Measurements from ENCODE around the gene LRRC4B.

LRRC4B gene

DNA sequence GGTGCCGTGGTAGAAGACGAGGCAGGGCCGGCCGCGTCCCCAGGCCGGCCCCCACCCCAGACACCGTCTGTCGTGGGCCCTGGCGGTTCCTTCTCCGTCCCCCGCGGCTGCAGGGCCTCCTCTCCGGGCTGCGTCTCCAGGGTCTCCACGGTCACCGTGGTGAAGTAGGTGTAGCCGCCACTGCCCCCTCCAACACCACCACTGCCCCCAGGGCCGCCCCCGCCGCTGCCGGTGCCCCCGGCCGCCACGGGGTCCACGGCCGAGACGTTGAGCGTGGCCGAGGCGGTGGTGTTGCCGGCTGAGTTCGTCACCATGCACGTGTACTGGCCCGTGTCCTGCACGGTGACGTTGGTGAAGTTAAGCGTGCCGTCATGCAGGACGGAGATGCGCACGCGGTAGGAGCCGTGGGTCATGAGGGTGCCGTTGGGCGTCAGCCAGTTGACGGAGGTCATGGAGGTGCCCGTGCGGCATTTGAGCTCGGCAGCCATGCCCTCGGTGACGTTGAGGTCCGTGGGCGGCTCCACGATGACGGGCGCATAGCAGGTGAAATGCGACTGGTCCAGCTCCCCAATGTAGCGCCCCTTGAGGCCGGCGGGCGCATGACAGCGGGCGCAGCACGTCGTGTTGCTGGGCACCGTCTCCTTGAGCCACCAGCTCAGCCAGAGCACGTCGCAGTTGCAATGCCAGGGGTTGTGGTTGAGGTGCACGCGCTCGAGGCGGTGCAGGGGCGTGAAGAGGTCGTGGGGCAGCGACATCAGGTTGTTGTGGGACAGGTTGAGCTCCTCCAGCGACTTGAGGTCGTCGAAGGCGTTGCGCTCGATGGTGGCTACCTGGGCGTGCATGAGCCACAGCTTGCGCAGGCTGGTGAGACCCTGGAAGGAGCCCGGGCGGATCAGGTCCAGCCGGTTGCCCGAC lies 49.9 kb downstream of the LRRC4B start:
- no peak for DNase-seq

DNA sequence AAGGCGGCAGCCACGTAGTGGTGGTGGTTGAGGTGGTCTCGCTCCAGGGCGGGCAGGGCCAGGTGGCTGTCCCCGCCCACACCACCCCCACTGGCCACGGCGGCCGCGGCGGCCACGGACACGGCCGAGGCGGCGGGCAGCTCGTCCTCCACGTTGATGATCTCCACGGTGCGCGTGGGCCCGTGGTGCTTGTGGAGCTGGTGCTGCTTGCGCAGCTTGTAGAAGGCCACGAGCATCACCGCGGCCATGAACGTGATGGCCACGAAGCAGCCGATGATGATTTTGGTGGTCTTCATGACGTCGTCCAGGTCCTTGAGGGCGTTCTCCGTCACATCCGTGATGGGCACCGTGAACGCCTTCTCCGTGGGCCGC lies 50.5 kb downstream of the LRRC4B start:
- DNase-seq: no peak

DNA sequence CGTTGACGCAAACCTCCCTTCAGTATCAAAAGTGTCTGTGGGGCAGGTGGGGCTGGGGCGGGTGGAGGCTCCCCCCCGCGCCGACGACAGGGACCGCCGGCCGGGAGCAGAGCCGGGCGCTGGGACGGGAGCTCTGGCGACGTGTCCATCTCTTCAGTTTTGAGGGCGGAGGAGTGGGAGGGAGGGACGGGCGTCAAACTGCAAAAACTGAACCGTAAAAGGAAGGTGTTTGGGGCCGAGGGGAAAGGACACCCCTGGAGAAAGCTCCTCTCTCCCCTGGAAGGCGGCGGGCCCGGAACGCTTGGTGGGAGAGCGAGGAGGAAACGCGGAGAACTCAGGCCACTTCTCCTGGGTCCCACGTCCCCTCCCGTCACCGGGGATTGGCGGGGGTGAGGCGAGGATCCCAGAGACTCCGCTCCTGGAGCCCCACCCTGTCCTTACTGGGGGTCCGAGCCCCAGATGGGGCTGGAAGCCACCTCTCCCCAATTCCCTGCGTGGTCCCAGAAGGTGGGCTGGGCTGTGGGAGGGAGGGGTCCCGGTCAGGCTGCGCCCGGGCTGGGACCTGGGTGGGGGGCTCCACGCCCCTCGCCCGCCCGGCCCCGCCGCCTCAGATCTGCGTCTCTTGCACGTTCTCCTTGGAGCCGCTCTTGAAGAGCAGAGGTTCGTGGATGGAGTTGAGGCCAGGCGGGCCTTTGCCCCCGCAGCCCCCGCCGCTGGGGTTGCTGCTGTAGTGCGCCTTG lies 51.1 kb downstream of the LRRC4B start:
- no peak for DNase-seq

DNA sequence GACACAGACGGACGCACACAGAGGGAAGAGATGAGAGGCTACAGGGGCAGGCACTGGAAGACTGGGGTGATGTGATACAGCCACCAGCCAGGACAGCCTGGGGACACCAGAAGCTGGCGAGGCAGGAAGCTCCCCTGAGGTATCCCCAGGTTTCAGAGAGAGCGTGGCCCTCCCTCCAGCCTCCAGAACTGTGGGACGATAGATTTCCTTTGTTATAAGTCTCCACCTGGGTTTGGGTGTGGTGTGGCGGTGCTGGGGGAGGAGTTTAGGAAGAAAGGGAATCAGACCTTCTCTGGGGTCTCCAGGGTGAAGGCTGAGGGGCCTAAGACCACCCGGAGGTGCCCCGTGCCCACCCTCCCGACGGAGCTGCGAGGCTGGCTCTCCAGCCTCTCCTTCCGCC lies 51.8 kb downstream of the LRRC4B start:
- DNase-seq: no peak

DNA sequence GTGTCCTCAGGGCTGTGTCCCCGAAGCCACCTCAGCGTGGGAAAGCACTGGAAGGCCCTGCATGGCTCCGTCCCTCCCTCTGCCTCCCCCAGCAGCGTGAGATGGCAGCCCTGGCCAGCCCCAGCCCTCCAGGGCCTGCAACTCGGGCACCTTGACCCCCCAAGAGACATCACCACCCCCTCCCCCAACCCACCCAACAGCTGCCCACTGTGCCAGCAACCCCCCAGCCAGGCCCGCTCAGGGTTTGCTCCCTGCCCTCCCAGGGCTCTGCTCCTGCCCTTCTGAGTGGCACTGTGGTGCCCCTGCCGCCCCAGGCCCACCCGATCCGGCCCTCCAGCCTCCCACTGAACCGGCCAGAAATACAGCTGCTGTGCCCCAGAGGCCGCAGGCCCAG lies 53.1 kb downstream of the LRRC4B start:
- DNase-seq: no peak

DNA sequence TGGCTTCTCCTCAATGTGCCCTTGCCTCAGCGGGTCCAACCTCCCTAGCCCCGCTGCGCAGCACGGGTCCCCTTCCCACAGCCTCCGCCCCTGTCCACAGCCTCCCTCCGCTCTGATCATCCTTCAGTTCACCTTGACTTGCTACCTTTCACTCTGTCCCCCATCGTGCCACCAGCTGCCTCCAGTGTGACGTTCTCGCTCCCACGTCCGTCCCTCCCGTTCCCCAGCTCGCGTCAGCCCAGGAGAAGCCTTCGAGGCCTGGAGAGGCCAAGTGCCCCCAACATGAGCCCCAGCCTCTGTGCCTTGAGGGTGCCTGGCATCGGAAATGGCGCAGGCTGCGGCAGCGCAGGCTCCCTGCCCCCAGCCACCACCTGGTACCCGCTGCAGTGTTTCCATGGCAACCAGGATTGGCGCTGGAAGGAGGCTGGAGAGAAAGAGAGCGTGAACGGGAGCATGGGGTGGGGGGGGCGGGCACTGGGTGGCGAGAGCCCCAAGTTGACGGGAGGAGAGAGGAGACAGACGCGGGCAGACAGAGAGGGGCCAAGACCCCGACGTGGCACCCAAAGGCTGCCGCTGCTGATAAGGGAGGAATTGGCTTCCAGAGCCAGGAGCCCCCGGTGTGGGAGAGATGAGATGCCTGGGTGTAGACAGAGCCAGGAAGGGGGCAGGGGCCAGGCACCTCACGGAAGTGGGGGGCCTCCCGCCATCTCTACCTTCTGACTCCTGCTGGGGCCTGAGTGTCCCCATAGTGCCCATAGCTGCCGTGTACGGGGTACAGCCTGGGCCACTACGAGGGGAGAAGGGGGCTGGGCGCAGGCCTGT lies 53.7 kb downstream of the LRRC4B start:
- peak; percentile 59 for DNase-seq

DNA sequence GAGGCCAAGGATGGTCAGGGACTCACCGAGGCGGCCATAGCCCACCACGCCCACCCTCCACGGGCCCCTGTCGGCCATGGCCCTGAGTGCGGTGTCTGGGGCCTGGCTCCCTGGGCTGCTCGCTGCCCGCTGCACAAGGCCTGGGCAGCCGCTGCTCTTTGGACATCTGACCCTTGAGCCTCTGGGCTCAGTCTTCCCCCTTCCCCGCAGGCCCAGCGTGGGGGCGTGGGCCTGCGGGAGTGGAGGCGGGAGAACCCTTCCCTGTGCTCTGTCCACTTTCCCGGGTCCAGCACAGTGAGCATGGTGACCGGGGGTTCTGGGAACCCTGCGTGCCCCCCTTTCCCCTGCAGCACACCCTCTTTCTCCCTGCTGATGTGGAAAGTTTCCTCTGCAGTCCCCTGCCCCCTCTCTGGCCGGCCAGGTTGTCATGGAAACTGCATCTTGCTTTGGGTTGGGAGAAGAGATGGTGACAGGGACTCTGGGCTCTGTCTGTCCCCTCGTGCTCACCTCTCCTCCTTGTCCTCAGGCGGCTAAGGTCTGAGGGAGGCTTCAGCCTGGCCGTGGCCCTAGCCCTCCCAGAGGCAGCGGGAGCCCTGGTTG lies 54.4 kb downstream of the LRRC4B start, which contains the start of gene ASPDH:
Gene ASPDH (minus strand): TSS at position 168 of the 600 bp plus-strand sequence. CDS start 90 bp downstream, at position 78.
- DNase-seq: no peak

DNA sequence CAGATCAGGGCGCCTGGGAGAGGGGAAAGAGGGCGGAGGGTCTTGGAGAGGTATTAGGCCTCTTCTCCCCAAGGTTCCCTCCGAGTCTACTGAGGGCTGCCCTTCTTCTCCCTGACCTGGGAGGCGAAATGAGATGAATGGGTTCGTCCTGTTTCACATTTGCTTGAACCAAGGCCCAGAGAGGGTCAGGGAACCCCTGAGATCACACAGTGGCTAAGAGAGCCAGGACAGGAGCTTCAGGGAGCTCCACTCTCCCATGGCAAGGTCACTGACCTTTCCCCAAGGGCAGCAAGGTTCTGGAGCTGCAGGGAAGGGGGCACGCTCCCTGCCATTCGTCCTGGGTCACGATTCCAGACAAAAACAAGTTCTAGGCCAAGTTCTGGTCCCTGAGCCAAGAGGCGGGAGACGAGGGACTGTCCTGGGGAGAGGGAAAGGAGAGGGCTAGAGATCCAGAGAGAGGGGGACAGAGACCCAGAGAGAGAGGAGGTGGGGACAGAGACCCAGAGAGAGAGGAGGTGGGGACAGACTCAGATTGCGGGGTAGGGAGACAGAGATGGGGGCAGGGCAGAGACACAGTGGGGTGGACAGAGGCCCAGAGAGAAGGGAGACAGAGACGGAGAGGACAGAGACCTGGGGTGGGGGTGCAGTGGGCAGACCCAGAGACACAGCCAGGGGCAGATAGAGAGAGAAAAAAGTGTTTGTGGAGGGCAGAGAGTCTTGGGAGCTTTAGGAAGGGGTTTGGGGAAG lies 55.1 kb downstream of the LRRC4B start:
- no peak for DNase-seq

DNA sequence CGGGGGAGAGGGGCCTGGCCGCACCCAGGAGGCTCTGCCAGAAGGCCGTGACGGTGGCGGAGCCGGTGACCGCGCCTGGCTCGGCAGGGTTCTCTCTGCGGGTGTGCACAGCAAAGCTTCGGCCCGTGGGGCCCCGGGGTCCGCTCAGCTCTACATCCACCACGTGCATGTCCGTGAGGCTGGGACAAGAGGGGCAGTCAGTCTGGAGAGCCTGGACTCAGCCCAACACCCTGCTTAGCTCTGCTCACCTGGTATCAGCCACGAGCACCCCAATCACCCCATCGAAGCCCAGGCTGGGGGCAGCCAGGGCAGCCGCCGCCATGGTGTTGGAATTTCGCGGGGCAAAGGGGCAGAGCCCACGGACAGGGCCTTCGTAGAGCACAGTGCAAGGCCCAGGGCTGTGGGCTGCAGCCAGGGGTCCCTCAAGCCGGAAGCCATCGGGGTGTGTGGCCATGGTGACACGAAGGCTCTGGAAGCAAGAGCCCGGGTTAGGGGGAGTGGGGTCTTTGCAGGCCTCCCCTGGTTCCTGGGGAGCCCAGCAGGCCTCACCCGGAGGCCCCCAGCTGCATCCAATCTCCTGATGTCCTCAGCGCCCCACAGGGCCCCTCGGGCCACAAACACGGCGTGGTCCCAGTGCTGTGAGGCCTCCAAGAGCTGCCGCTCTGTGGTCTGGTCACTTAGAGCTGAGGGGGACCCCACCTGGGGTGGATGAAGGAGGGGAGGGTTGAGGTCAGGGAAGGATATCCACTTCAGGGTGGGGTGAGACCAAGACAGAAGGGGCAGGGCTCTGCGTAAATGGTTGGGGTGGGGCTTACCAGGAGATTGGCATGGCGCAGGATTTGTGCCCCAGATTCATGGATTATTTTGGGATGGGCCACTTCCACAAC lies 55.9 kb downstream of the LRRC4B start:
- no peak for DNase-seq

DNA sequence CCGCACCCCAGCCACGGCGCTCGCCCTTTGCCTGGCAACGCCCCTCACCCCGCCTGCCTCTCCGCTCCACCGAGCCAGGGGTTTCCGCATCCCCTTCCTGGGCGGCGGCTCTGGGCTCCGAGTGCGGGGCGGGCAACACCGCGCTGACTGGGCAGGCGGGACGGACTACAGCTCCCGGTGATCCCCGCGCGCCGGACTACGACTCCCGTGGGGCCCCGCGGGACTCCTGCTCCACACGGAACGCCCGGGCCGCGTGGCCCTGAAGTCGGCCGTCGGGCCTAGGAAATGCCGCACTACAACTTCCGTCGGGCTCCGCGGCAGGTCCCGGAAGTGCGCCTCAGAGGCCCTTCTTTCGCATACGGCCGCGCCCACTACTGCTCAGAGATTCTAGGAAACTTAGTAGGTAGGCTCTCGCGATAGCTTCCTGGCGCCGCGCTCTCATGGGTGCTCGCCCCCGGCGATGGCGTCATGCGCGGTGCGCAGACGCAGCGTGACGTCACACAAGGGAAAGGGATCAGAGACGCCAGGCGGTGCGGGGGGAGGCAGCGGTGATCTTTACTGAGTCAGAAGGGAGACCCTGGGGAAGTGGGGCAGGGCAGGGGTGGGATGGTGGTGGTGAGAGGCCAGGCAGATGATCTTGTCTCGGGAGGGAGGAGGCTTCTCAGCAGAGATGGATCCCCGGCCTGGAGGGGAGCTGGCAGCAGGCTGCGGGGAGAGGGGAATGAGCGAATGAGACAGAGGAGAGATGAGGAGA lies 57.0 kb downstream of the LRRC4B start, which contains the start of gene JOSD2:
Gene JOSD2 (minus strand): TSS at position 123 of the 754 bp plus-strand sequence. CDS start 760 bp downstream, outside the sequence.
- peak; percentile 88 for DNase-seq

DNA sequence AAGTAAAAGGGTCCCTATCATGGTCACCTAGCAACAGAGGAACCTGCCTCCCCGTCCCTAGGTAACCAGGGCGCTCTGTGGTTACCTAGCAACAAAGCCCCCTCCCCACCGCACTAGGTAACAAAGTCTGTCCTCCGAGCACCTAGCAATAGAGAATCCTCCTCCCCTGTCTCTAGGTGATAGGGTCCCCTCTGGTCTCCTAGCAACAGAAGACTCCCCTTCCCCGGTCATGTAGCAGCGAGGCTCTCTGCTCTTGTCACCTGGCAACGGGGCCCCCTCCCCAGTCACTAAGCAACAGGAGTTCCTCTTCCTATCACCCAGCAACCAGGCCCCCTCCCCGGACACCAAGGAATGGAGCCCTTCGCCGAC lies 57.6 kb downstream of the LRRC4B start:
- DNase-seq: peak; percentile 94

DNA sequence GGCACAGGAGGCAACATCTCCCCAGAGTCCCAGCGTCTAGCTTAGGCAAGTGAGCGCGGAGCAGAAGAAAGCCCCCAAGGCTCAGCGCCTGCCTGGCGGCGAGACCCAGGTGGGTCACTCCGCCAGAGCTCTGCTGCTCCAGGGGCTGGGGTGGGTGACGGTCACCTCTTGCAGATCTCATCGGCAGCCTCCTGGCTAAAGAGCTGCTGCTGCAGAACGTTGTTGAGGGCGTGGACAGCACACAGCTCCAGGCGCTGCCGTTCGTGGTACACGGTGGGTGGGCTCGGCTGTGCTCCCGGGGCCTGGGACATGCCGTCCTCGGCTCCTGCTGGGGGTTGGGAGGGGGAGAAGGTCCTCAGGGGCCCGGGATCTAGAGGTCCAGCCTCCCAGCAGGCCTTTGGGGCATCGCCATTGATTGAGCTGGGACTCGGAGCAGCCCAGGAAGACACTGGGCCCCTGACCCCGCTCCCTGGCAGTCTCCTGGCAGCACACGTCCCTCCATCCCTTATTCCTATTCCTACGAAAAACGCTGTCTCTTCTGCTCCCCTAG lies 58.0 kb downstream of the LRRC4B start:
- DNase-seq: no peak

DNA sequence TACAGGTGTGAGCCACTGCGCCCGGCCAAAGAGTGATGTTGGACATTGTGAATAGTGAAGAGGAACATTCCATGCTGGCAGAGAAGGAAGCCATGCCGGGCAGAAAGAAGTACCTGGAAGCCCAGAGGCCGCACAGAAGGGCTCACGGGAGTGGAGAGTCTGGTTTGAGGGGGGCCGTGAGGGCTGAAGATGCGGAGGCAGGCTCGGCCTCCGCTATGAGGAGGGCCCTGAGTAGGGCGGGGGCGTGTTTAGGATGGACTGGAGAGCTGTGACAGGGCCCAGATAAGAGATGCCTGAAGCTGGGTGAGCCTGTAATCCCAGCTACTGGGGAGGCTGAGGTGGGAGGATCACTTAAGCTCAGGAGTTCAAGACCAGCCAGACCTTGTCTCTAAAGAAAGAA lies 58.9 kb downstream of the LRRC4B start:
- DNase-seq: no peak

DNA sequence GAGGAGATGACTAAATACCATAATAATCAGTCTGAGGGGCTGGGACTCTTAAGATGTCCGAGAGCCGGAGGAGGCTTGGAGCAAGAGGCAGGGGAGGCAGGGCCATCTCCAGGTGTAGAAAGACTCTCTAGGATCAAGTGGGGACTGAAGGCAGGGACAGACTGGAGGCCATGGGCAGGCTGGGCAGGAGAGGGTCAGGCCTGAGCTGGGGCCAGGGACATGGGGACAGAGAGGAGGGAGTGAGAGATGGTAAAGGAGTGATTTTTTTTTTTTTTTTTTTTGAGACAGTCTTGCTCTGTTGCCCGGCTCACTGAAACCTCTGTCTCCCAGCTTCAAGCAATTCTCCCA lies 59.4 kb downstream of the LRRC4B start:
- no peak for DNase-seq

DNA sequence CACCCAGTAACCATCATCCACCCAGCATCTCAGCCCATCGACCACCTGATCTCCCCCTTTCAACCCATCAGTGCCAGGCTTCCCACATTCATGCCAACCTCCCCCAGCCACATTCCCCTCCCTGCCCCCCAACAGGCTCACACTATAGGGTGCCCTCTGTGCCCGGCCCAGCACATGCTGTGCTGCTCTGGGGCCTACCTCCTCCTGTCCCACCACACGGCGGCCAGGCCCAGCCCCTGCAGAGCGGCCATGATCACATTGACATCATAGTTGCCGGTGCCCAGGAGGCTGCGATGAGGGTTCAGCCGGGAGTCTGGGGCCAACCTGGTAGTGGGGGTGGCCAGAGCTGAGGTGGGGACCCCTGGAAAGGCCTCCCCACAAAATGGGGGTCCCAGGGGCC lies 60.9 kb downstream of the LRRC4B start:
- no peak for DNase-seq

DNA sequence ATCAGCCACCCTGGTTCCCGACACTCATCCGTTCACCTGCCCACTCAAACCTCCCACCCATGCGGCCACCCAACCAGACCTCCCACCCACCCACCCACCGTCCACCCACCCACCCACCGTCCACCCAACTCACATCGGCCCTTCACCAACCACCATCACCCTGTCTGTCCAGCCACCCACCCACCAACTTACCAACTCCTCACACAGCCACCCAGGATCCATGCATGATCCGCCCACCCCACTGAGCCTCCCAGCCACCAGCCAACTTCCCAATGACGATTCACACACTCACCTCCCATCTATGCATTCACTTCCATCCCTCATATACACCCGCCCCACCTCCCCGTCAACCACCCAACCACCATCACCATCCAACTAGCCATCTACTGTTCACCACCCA lies 61.5 kb downstream of the LRRC4B start:
- no peak for DNase-seq

DNA sequence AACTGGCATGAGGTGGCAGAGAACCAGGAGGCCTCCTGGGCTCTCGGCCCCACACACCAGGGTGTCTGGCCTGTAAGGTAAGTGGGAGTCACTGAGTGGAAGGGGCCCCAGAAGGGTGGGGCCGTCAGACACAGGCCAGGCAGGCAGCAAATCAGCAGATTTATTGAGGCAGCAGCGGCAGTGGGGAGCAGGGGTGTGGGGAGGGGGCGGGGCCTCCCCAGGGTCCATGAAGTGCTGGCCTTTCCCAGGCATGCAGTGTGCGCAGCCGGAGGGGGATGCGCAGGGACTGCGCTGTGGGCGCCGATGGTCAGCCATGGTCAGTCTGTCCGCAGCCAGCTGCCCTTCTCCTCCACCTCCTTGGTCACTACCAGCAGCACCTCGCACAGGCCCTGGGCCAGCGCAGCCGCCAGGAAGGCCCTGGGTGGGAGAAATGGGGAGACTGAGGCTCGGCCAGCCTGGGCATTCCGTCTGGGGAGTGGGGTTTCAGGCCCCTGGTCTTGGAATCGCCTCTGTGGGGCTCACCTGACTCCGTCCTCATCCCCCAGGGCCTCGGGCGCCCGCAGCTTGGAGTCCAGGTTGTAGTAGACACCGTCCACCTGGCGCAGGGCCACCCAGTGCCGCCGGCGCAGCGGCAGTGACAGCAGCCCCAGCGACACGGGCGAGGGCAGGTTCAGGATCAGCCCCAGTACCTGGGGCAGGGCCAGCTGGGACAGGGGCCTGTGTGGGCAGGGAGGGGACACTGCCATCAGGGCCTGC lies 62.2 kb downstream of the LRRC4B start:
- no peak for DNase-seq

DNA sequence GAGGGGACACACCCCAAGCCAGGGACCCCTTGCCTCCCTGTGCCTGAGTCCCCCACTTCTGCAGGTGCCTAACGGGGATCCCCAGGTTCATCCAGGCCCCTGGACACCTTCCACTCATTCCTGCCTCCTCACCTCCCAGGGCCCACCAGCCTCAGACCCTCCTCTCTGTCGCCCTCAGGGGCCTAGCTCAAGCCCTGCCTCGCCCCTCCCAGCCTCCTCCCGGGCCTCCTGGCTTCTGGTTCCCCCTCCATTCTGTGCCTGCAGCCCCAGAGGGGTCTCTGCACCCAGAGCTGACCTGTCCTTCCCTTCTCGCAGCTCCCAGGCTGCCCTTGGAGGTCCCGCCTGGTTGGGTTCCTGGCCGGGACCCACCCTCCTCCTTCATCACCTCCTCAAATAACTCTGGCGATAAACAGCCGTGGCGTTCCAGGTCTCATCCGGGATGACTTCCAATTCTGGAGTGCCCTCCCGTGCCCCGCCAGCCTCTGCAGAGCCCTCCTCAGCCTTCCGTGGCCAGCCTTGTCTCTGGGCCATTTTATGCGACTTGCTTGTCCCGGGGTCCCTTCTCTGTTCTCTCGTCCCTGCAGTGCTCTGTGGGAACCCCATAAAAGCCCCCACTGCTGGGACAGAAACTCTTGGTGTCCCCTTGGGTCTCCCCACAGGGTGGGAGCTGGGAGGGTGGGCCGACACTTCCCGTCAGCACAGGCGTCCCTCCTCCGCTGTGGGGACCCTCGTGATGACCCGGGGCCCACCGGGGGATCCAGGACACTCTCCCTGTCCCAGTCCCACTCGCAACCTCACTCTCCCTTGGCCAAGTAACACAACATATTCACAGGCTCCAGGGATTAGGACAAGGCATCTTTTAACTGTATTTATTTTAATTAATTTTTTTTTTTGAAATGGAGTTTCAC lies 66.4 kb downstream of the LRRC4B start:
- no peak for DNase-seq

All from NCI-H1417 treated with DMSO at 0.1 percent for 48 hours (cell line).